GM12878 (cell line): ENCODE data around the gene FN3K. TPM values are rescaled to one million over a fixed set of nuclear protein-coding genes. Genes with fewer than 3 reads are reported as not detected.

Experiments used
- ATAC-seq: fragments of 200-7000 bp; cut with Tn5 transposase; 3 replicates; pipeline ENCODE4 v1.9.1; 2020; ENCODE audit warnings: mild to moderate bottlenecking, moderate library complexity
- BruUV-seq: library from RNA; stranded (reverse); fragments of 400-500 nt; replicated peaks from 2 replicates; lab custom pipeline; 2021; lab: Mats Ljungman, UMichigan
- CTCF ChIA-PET: fragments of 300-600 bp; sonication (Branson Sonifier 250); formaldehyde crosslinking; extraction: SDS; loops from one replicate; lab custom pipeline; 2021; ENCODE audit warnings: inconsistent platforms; lab: Yijun Ruan, JAX
- POLR2A ChIA-PET: fragments of 350-600 bp; formaldehyde crosslinking; extraction: SDS; loops from one replicate; lab custom pipeline; 2021; ENCODE audit warnings: inconsistent platforms; lab: Charles Lee
- RAD21 ChIA-PET: fragments of 300-600 bp; sonication (Branson Sonifier 250); formaldehyde crosslinking; loops from one replicate; lab custom pipeline; 2023; ENCODE audit warnings: antibody characterized with exemption; ENCODE audit not compliant: unreplicated experiment; lab: Charles Lee
- SMC1A ChIA-PET: fragments of 300-600 bp; sonication (Branson Sonifier 250); formaldehyde crosslinking; loops from one replicate; lab custom pipeline; 2023; ENCODE audit not compliant: unreplicated experiment, uncharacterized antibody; lab: Charles Lee
- DNase-seq: peaks from one replicate; pipeline ENCODE4 v3.0.0-alpha.2; 2011; ENCODE audit warnings: low read depth, low spot score
- FAIRE-seq: peaks from 3 replicates; lab custom pipeline; 2011; peaks lifted over from hg19 to GRCh38; lab: Jason Lieb, UNC
- H2AFZ ChIP-seq: 2 replicates; pipeline ENCODE4 v1.6.0; 2011; ENCODE audit warnings: low read depth, low read length, control low read depth; ENCODE audit not compliant: control insufficient read depth
- H3K27ac ChIP-seq: 2 replicates; pipeline ENCODE4 v1.5.1; 2011; ENCODE audit warnings: control low read depth; ENCODE audit not compliant: control insufficient read depth, insufficient read depth
- H3K27me3 ChIP-seq, 2 experiments: replicated peaks in 1 of 2; 2 replicates each; pipeline versions ENCODE4 v1.6.0 to v1.6.1; 2011; ENCODE audit warnings: low read length in 1 of 2; ENCODE audit not compliant: control insufficient read depth in 2 of 2, insufficient read depth in 2 of 2
- H3K36me3 ChIP-seq, 2 experiments: 2 replicates each; pipeline ENCODE4 v1.5.1; 2011; ENCODE audit warnings: low read length in 1 of 2; ENCODE audit not compliant: control insufficient read depth in 2 of 2, insufficient read depth in 2 of 2
- H3K4me1 ChIP-seq: 2 replicates; pipeline ENCODE4 v1.6.1; 2011; ENCODE audit warnings: mild to moderate bottlenecking, low read length, moderate library complexity, mixed read lengths; ENCODE audit not compliant: control insufficient read depth, insufficient read depth
- H3K4me2 ChIP-seq: 2 replicates; pipeline ENCODE4 v1.6.0; 2011; ENCODE audit warnings: control low read depth; ENCODE audit not compliant: control insufficient read depth, insufficient read depth
- H3K4me3 ChIP-seq: fragments of 200-600 bp; sonication (generic); 2 replicates; pipeline ENCODE4 v1.5.1; 2016
- H3K79me2 ChIP-seq: 2 replicates; pipeline ENCODE4 v1.6.0; 2011; ENCODE audit warnings: low read length; ENCODE audit not compliant: control insufficient read depth, insufficient read depth
- H3K9ac ChIP-seq: 2 replicates; pipeline ENCODE4 v1.8.0; 2011; ENCODE audit warnings: low read length, control low read depth, mixed read lengths; ENCODE audit not compliant: control insufficient read depth, insufficient read depth
- H3K9me3 ChIP-seq: replicated peaks from 3 replicates; pipeline ENCODE4 v1.5.1; 2011; ENCODE audit warnings: mild to moderate bottlenecking, low read length; ENCODE audit not compliant: control insufficient read depth, insufficient read depth
- H4K20me1 ChIP-seq: 2 replicates; pipeline ENCODE4 v1.6.0; 2011; ENCODE audit not compliant: control insufficient read depth, insufficient read depth
- CEBPB ChIP-seq, 2 experiments: fragments of 150-350 bp in 1 of 2; IDR thresholded peaks; 2 replicates each; pipeline ENCODE4 v1.6.1; 2012 to 2014; ENCODE audit warnings: low read depth in 2 of 2, low read length in 2 of 2, borderline replicate concordance in 1 of 2, inconsistent platforms in 1 of 2
- CHD2 ChIP-seq: IDR thresholded peaks from 2 replicates; pipeline ENCODE4 v1.6.1; 2011; ENCODE audit warnings: low read depth, low read length, improper control_type of control experiment, borderline replicate concordance
- HSF1 ChIP-seq: fragments of 150-350 bp; IDR thresholded peaks from 2 replicates; pipeline ENCODE4 v1.6.1; 2014; ENCODE audit warnings: mild to moderate bottlenecking, low read depth, low read length
- IKZF2 ChIP-seq, 2 experiments: fragments of 450-650 bp; IDR thresholded peaks; 2 replicates each; pipeline ENCODE4 v1.6.1; 2017; ENCODE audit warnings: mild to moderate bottlenecking in 2 of 2, moderate library complexity in 2 of 2
- KAT2A ChIP-seq: conservative IDR thresholded peaks from 2 replicates; pipeline ENCODE4 v1.6.1; 2011; ENCODE audit warnings: low read depth, low read length; ENCODE audit not compliant: control insufficient read depth
- MAX ChIP-seq: IDR thresholded peaks from 2 replicates; pipeline ENCODE4 v1.6.1; 2012; ENCODE audit warnings: low read depth, low read length, improper control_type of control experiment
- MXI1 ChIP-seq: fragments of 150-350 bp; IDR thresholded peaks from 2 replicates; pipeline ENCODE4 v1.6.1; 2011; ENCODE audit warnings: low read depth, mild to moderate bottlenecking, inconsistent platforms, low read length, improper control_type of control experiment
- RAD21 ChIP-seq: IDR thresholded peaks from 2 replicates; pipeline ENCODE4 v1.6.1; 2011; ENCODE audit warnings: mild to moderate bottlenecking, low read depth, low read length, moderate library complexity; ENCODE audit not compliant: insufficient read depth
- RB1 ChIP-seq: fragments of 450-650 bp; formaldehyde crosslinking; IDR thresholded peaks from 2 replicates; pipeline ENCODE4 v1.6.1; 2017; ENCODE audit warnings: mild to moderate bottlenecking, borderline replicate concordance
- RBBP5 ChIP-seq: fragments of 200-600 bp; sonication (generic); conservative IDR thresholded peaks from 2 replicates; pipeline ENCODE4 v1.6.1; 2016
- SMC3 ChIP-seq: IDR thresholded peaks from 2 replicates; pipeline ENCODE4 v1.6.1; 2011; ENCODE audit warnings: low read length, improper control_type of control experiment, borderline replicate concordance
- STAT1 ChIP-seq: fragments of 450-650 bp; conservative IDR thresholded peaks from 2 replicates; pipeline ENCODE4 v1.6.1; 2014; ENCODE audit warnings: antibody characterized with exemption, mild to moderate bottlenecking
- TARDBP ChIP-seq: IDR thresholded peaks from 2 replicates; pipeline ENCODE4 v1.6.1; 2016; ENCODE audit warnings: borderline replicate concordance
- TCF3 ChIP-seq: IDR thresholded peaks from 2 replicates; pipeline ENCODE4 v1.6.1; 2012; ENCODE audit warnings: low read depth, mild to moderate bottlenecking, low read length, borderline replicate concordance; ENCODE audit not compliant: insufficient read depth
- ZNF217 ChIP-seq: fragments of 450-650 bp; IDR thresholded peaks from 2 replicates; pipeline ENCODE4 v1.6.1; 2017; ENCODE audit warnings: antibody characterized with exemption, mild to moderate bottlenecking
- ZNF592 ChIP-seq: fragments of 450-650 bp; IDR thresholded peaks from 2 replicates; pipeline ENCODE4 v1.6.1; 2017; ENCODE audit warnings: mild to moderate bottlenecking, moderate library complexity
- ZZZ3 ChIP-seq: IDR thresholded peaks from 2 replicates; pipeline ENCODE4 v1.6.1; 2011; ENCODE audit warnings: low read depth; ENCODE audit not compliant: control insufficient read depth, insufficient read length
- WGBS: methylation state at CpG from one replicate; pipeline ENCODE4 v1.1.6; 2016; ENCODE audit warnings: low lambda C conversion rate; ENCODE audit not compliant: insufficient replicate concordance, insufficient coverage; ENCODE audit errors: missing lambda C conversion rate; 5-methylcytosine and 5-hydroxymethylcytosine counted together
- in situ Hi-C: fragments of 300-500 bp; cut with MboI; formaldehyde crosslinking; loops from 9 replicates; pipeline ENCODE4 v1.14.3; 2018; ENCODE audit warnings: mixed read lengths
- intact Hi-C: fragments of 100-400 bp; cut with micrococcal nuclease; formaldehyde crosslinking; loops from one replicate; pipeline ENCODE4 v1.14.2; 2022; ENCODE audit not compliant: unreplicated experiment
- polyA plus RNA-seq, 11 experiments: library from polyadenylated mRNA; depleted of rRNA in 4 of 11; unstranded in 6 of 11; stranded (reverse) in 5 of 11; fragments of >200 nt; fragmentation: Nextera tagmentation in 4 of 11; fragmentation: Illumina TruSeq in 1 of 11; extraction: Ambion mirVana in 4 of 11; extraction: Trizol in 1 of 11; gene quantifications; 1 replicate in 1 of 11; 2 replicates in 10 of 11; pipeline versions ENCODE4 v1.2.1 to v1.2.3, GENCODE V29; 2011 to 2016; ENCODE audit warnings: inconsistent platforms in 2 of 11, missing spikeins in 2 of 11, low read depth in 1 of 11
- total RNA-seq, 4 experiments: library from RNA; depleted of rRNA in 3 of 4; stranded (reverse); fragments of >200 nt in 3 of 4; fragmentation: Illumina TruSeq in 1 of 4; extraction: Trizol in 1 of 4; gene quantifications; 2 replicates each; pipeline versions ENCODE4 v1.2.1 to v1.2.3, GENCODE V29; 2013 to 2021

Gene FN3K
- total and polyA plus RNA-seq, 10 of the 15 experiments (the other 5 are each of a cell fraction or from before 2014, with no cell fraction given) = 0.08 to 0.51 (median 0.17) TPM; not detected in 7

- CTCF ChIA-PET = no interaction called here
- no peak for FAIRE-seq
- TF ChIP-seq HSF1 (no peak), ZNF592 (no peak), CEBPB (IDR thresholded peaks at IDR 0.05; ENCODE audit: borderline replicate concordance in 1 of 2, low read depth in 2 of 2, low read length in 2 of 2) (no peak), IKZF2 (IDR thresholded peaks at IDR 0.05) (no peak), CHD2 (no peak), RAD21 (no peak), TARDBP (no peak), MXI1 (no peak), KAT2A (no peak), ZNF217 (no peak), RB1 (no peak), ZZZ3 (no peak), MAX (no peak), SMC3 (no peak), TCF3 (no peak), RBBP5 (no peak), STAT1 (no peak)
Observed at GRCh38 chr17:82753201-82753464, 17.7 kb downstream of the FN3K start.

More at GRCh38 chr17:82753201-82753464, 17.7 kb downstream of the FN3K start:
- Histone ChIP-seq H3K4me3 (peak overlapping the region; percentile 100), H3K36me3 (no peaks in the 10 kb centered on the region; a peak in 1 of 4 replicates), H3K4me1 (0 out of 2 replicates have a peak, but pooled peaks cover 2% of the 10 kb centered on the region), H3K27me3 (no peaks in the 10 kb centered on the region), H3K4me2 (peak overlapping the region; percentile 92), H3K9ac (peak overlapping the region; percentile 80; the same call in 1 of the 2 replicates), H3K27ac (no peak overlapping the region), H3K79me2 (peaks cover 16% of the 10 kb centered on the region), H3K9me3 (no peaks in the 10 kb centered on the region; the same call in 2 of the 3 replicates), H2AFZ (no peak overlapping the region), H4K20me1 (no peaks in the 10 kb centered on the region)
- intact Hi-C loops (loop anchor here (10.0 kb wide), 1 partner anchor 108 kb away; the partner anchor contains the start of gene WDR45B), in situ Hi-C loops (no loop called here)
- WGBS = 97% methylated on average over 8 of the region's 8 CpGs
- no TSS peak for BruUV-seq
- ChIA-PET RAD21 (no interaction called here), POLR2A (interaction anchor here (0.5 to 0.7 kb wide), 4 partner anchors 63 to 785 kb away, joined by 3 to 7 read pairs (median 4); no protein-coding TSS in a partner anchor), SMC1A (interaction anchor here (1.4 to 2.5 kb wide), 2 partner anchors 10 to 15 kb away, joined by 4 to 8 read pairs; no protein-coding TSS in a partner anchor)
- DNase-seq = no peak
- ATAC-seq = no peak
